C4-2B (cell line): ENCODE measurements around the gene PLA2R1.

Experiments
- H3K27ac ChIP-seq: fragments of 450-650 bp; 2 replicates; pipeline ENCODE4 v1.5.1; 2017
- CTCF ChIP-seq: fragments of 450-650 bp; conservative IDR thresholded peaks from 2 replicates; pipeline ENCODE4 v1.5.1; 2017; ENCODE audit warnings: mild to moderate bottlenecking
- ZFX ChIP-seq: fragments of 450-650 bp; IDR thresholded peaks from 2 replicates; pipeline ENCODE4 v1.6.1; 2017

Gene PLA2R1

GRCh38 chr2:159995038-159995437 is 67.4 kb downstream of the PLA2R1 start:
- no peak overlapping the region for H3K27ac ChIP-seq
- TF ChIP-seq ZFX = no peak
- TF ChIP-seq CTCF = no peak

GRCh38 chr2:159989249-159989648 is 73.2 kb downstream of the PLA2R1 start:
- no peak overlapping the region for H3K27ac ChIP-seq
- TF ChIP-seq ZFX (no peak), CTCF (no peak)

- no peak for TF ChIP-seq ZFX
- no peak for TF ChIP-seq CTCF
Observed at GRCh38 chr2:159988412-159988970, 73.9 kb downstream of the PLA2R1 start.

GRCh38 chr2:159987181-159987580 is 75.2 kb downstream of the PLA2R1 start:
- no peak overlapping the region for H3K27ac ChIP-seq

More at GRCh38 chr2:159988412-159988970, 73.9 kb downstream of the PLA2R1 start:
- H3K27ac ChIP-seq = no peak overlapping the region

GRCh38 chr2:159985656-159986055 is 76.8 kb downstream of the PLA2R1 start:
- no peak for TF ChIP-seq ZFX
- TF ChIP-seq CTCF = no peak
- H3K27ac ChIP-seq = no peak overlapping the region

More at GRCh38 chr2:159987181-159987580, 75.2 kb downstream of the PLA2R1 start:
- TF ChIP-seq ZFX = no peak
- no peak for TF ChIP-seq CTCF

- H3K27ac ChIP-seq = no peak overlapping the region
- TF ChIP-seq ZFX (no peak), CTCF (no peak)
Observed at GRCh38 chr2:159984034-159984433, 78.4 kb downstream of the PLA2R1 start.

- no peak for TF ChIP-seq CTCF
- TF ChIP-seq ZFX = no peak
- no peak overlapping the region for H3K27ac ChIP-seq
Observed at GRCh38 chr2:159982842-159983785, 79.3 kb downstream of the PLA2R1 start.
